22Rv1 (cell line): ENCODE results near the gene MROH2A.

Source experiments
- H3K27ac ChIP-seq: fragments of 450-650 bp; 2 replicates; pipeline ENCODE4 v1.5.1; 2017
- CTCF ChIP-seq: fragments of 450-650 bp; IDR thresholded peaks from 2 replicates; pipeline ENCODE4 v1.5.1; 2017; ENCODE audit warnings: mild to moderate bottlenecking
- ZFX ChIP-seq: fragments of 450-650 bp; IDR thresholded peaks from 2 replicates; pipeline ENCODE4 v1.6.1; 2017; ENCODE audit warnings: antibody characterized with exemption, borderline replicate concordance

Gene MROH2A

GRCh38 chr2:233758849-233759248 lies 19.3 kb upstream of the MROH2A start:
- H3K27ac ChIP-seq = peak overlapping the region; percentile 70
- TF ChIP-seq ZFX (no peak), CTCF (no peak)

- TF ChIP-seq ZFX (no peak), CTCF (no peak)
- peak within 1 kb of the TSS; percentile 70 for H3K27ac ChIP-seq
These were observed 18.1 kb upstream of the MROH2A start, which contains the start of gene UGT1A1 for GRCh38 chr2:233760043-233760442. Gene UGT1A1 (plus strand): TSS chr2:233760270. CDS start chr2:233760288, 18 bp downstream.

GRCh38 chr2:233761040-233761769 lies 16.9 kb upstream of the MROH2A start:
- H3K27ac ChIP-seq = peak overlapping the region; percentile 70; the same call in 1 of the 2 replicates
- TF ChIP-seq ZFX (no peak), CTCF (no peak)

GRCh38 chr2:233764264-233764663 lies 13.9 kb upstream of the MROH2A start:
- no peak for TF ChIP-seq ZFX
- no peak for TF ChIP-seq CTCF
- H3K27ac ChIP-seq = no peak overlapping the region

DNA sequence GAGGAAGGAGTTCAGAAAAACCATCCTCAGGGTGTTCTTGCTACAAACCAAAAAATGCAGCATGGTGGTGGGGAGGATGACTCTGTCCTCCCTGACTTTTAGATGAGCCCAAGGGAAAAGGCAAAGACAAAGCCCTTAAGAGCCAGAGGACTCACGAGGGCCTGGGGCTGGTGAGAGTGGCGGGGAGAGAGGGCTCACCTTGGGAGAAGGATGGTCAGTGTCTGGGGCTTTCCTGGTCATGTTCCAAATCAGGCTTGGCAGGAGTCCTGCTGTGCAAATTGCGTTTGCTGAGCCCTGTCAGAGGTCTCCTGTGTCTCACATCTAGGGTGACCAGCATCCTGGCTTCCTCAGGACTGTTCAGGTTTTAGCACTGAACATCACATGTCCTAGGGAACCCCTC lies 13.4 kb upstream of the MROH2A start:
- no peak overlapping the region for H3K27ac ChIP-seq
- no peak for TF ChIP-seq CTCF
- no peak for TF ChIP-seq ZFX

- no peak overlapping the region for H3K27ac ChIP-seq
- TF ChIP-seq CTCF = no peak
- no peak for TF ChIP-seq ZFX
These were observed 11.7 kb upstream of the MROH2A start for GRCh38 chr2:233766416-233766815.

DNA sequence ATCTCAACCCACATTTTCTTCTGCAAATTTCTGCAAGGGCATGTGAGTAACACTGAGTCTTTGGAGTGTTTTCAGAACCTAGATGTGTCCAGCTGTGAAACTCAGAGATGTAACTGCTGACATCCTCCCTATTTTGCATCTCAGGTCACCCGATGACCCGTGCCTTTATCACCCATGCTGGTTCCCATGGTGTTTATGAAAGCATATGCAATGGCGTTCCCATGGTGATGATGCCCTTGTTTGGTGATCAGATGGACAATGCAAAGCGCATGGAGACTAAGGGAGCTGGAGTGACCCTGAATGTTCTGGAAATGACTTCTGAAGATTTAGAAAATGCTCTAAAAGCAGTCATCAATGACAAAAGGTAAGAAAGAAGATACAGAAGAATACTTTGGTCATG lies 10.1 kb upstream of the MROH2A start:
- no peak for TF ChIP-seq ZFX
- TF ChIP-seq CTCF = no peak
- no peak overlapping the region for H3K27ac ChIP-seq
